NCI-H446 (cell line): ENCODE results near the gene CCDC57.

ENCODE experiments used
- DNase-seq, 2 experiments: peaks; one replicate each; lab custom pipeline; 2025; lab: John Stamatoyannopoulos, UW

CCDC57 gene

DNA sequence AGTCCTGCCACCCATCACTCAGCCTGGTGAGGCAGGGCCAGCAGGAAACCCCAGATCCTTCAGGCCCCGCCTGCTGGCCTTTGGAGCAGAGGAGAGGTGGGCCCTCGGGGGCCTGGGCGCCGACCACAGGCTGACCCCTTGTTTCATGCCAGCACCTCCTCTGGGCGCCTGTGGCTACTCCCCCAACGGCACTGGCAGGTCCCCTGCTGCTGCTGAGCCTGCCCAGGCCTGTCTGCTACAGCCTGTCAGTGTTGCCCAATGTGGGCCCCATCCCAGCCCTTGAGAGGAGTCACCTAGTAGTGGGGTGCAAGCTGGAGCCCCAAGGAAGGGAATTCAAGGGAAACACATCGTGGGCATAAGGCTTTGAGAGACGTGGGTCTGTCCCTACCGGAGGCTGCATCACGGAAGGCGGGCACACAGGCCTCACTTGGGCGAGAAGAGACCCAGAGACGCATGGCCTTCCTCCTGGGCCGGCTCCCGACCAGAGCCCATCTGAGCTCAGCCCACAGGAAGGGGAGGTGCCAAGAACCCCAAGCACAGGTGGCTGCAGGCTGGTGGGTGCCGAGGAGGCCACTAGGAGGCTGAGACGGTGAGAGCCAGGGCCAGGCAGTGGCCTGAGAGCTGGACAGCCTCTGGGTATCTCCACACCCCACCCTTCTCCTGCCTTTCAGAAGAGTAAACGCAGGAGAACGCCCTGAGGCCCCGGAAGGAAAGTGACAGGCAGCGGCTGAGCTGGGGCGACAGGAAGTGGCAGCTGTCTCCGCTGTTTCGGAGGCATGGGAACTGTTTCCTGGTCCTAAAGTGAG, 106.6 kb downstream of the CCDC57 start:
- DNase-seq = no peak

DNA sequence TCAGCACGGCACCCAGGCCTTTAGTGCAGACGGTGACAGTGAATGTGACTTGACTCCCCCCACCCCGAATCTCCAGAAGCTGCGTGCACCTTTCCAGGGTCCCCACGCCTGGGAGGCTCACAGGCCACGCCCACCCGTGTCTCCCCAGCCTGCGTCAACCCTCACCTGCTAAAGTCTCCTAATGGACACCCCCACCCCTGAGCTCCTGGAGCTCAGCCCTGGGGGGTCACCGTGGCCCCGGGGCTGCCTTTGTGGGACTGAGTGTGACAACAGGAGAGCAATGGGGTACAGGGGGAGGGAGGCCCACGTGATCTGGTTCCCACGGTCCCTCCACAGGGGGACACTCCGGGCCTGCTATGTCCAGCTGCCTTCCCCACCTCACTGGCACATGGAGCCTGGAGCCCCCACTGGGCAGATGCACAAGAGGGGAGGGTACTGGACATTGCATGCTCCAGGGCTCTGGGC, 107.2 kb downstream of the CCDC57 start:
- DNase-seq = no peak

DNA sequence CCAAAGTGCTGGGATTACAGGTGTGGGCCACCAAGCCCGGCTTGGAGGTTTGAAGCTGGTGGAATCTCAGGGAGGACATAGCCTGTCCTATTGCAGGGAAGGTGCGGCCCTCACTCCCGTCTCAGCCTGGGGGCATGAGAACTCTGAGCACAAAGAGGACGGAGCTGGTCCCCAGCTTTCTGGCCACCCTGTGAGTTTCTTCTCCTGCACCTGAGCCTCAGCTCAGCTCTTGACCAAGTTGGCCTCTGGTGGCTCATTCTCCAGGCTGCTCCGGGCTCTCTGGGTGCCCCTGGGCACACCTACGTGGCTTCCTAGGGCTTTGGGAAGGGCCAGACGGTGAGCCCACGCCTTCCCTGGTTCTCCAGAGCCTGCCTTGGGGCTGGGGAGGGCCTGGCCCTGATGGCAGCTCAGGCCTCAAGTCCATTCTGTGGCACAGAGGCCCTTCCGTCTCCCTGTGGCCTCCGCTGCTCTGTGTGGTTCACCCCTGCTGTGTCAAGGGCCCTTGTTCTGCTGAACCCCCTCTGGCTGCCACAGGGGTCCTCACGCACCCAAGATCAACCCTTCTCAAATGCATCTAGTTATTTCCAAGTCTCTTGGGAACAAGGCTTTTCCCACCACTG, 107.7 kb downstream of the CCDC57 start:
- DNase-seq = no peak

DNA sequence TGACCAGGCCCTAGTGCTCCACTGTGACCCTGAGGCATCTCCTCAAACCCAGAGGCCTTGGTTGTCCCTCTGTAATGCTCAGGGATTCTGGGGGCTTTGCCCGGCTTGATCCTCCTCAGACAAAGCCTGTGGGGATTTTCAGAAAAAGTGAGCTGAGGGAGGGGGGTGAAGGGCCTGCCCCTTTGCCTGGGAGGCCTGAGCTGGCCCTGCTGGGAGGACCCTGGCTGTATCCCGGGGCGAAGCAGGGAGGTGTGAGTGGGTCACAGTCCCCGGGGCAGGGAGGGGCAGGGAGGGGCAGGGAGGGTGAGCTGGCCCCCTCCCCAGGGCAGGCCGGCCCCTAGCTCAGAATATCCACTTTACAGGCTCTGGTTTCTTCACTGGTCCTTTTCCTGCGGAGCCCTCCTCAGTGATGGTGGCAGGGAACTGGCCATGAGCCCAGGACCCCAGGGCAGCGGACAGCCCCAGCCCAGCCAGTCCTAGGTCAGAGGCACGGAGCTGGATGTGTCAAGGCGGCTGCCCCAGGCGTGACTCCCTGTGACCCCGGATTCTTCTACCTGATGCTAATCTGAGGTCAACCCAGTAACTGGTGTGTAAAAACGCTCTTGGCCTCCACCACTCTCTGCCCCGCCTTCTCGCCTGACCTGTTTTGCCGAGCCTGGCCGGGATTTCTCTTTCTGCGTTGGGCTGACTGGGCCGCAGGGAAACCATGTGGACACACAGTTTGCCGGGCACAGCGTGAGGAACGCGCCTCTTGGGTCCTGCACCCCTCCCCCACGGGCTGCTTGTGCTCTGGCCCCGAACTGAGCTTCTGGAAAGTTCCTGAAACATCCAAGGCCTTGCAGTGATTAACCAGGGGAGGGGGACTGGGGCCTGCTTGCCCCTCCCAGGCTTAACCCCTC, 108.8 kb downstream of the CCDC57 start:
- DNase-seq = no peak

DNA sequence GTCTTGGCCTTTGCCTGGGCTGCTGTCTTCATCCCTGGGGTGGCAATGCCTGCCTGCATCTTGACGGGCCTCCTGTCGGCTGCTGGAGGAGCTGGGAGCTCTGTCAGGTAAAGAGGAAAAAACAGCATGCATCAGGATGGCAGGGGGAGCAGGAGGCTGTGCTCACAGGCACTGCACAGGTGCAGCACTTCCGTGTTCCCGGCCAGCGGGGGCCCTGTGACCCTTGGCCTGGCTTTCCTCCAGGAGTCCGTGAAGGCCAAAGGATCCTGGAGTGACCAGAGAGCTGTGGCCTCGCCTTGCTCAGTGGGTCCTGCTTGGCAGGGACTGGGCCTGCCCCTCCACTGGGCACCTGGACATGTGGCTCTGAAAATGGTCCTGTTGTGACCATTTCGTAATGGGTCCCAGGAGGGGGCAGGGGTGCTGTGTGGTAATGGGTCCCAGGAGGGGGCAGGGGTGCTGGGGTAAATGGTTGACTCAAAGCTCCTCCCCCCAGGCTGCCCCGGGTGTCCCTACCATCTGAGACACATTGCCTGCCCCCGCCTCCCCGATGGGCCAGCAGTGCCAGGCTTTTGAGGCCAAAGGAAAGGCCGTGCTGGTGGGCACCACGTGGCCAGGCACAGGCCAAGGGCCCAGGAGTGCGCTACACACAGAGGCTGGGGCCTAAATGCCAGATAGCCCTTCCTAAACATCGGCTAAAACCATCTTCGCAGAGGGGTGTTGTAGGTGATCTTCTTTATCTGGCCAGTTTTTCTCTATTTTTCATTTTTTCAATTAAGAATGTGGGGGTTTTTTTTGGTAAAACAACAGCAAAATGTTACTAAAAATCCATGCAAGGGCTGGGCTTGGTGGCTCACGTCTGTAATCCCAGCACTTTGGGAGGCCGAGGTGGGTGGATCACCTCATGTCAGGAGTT, 110.6 kb downstream of the CCDC57 start:
- DNase-seq = no peak

DNA sequence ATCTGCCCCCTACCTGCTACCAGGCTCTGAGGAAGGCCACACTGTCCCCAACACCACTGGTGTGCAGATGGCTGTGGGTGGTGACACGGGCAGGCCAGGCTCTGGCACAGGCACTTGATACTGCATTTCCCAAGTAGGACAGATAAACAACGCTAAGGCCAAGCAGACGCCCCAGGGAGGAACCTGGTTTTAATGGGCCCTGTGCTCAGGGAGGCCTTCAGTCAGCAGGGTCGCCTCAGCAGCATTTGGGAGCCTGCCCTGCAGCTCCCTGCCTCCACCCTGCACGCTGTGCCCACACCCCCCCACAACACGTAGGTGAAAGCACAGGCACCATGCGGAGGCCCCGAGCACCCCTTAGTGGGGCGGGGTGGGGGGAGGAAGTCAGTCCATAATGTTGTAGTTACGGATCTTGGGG, 111.3 kb downstream of the CCDC57 start:
- no peak for DNase-seq

DNA sequence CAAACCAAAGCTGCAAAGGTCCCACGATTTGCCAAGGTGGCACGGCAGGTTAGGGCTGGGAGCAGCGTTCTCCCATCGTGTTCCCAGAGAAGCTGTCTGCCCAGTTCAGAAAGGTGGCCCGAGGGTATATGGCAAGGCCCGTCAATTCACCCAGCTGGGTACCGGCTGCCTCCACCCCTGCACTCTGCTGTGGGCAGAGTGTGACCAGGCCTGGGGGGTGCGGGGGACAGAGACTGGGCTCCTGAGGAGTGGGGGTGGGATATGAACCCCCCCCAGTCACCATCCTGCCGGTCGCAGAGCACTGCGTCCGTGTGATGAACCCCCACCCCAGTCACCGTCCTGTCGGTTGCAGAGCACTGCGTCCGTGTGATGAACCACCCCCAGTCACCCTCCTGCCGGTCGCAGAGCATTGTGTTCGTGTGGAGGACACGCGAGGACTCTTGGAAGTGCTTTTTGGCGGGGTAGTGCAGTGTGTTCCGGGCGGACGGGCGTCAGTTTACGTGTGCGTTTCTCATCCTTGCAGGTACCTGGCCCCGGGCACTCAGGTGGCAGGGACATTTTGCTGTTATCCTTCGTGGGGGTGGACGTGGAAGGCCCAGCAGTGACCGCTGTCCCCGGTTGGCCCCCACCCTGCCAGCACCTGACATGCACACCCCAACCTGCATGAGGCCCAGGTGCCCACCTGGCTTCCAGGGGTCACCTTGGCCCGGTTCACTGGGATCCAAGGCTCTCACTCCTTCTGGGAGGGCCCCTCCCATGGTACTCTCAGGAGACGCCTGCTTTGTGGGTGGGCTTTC, 111.9 kb downstream of the CCDC57 start:
- no peak for DNase-seq

DNA sequence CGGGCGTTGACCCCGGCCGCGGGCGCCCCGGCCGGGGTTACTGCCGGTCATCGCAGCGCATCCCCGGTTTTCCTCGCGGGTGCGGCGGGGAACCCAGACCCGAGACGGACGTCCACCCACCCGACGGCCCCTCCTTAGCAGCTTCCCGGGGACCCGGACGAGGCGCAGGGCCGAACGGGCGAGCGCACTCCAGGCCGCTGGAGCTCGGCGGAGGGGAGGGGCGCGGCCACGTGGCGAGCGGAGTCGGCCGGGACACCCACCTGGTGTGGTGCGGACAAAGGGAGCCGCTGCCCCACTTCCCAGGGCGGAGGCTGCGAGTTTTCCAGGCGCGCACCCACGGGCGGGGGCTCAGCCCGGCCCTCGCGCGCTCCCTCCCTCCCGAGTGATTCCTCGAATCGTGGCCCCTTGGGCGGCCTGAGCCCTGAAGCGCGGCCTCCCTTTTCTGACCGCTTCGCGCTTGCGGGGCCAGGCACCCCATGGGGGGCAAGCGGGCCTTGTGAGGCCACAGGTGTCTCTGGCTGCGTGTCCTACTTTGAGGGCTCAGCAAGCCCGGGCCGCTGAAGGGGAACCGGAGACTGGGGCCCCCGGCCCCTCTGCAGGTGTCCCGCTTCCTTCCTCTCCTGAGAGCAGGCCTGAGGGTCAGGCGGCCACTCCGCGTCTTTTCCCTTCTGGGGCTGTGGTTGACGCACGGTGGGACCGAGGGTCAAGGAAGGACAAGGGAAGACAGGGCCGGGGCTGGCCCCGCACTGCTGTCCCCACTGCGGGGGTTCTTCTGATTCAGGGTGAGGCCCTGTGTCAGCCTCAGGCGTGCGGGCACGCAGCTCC, 113.5 kb downstream of the CCDC57 start:
- peak in 1 of 2 experiments; percentile 65 for DNase-seq

DNA sequence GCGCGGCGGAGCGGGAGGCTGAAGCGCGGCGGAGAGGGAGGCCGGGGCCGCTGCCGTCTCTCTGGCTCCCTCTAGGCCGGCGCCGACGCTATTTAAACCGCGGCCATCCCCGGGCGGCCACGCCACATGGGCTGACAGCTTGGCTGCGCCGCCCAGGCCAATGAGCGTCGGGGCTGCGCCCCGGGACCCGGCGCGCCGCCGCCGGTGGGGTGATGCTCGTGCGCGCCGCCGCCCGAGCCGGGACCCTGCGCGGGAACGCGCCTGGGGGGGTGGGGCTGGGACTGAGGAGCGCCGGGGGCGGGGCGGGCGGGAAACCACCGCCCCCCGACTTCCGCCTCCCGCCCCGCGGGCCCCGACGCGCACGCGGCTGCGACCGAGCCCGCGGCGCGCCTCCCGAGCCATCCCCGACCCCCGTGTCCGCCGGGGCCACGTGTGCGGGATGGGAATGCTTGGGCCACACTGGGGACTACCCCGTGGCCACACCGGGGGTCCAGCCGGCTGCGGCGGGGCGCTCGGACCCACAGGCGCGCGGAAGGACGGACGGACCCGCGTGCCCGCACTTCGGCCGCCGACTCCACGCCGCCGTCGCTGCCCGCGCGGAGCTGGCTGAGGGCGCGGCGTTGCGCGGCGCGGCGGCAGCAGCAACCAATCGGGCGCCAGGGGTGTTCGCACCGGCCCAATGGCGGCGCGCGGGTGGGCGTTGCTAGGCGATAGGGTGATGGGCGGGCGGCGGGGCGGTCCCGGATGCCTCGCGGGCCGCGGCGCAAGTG, 114.3 kb downstream of the CCDC57 start, which contains the start of gene FASN:
Gene FASN, minus strand, starts transcription at position 68 of the 770 bp plus-strand sequence. CDS start 1,791 bp downstream, outside the sequence.
- peak; percentile 95 to 99 for DNase-seq

DNA sequence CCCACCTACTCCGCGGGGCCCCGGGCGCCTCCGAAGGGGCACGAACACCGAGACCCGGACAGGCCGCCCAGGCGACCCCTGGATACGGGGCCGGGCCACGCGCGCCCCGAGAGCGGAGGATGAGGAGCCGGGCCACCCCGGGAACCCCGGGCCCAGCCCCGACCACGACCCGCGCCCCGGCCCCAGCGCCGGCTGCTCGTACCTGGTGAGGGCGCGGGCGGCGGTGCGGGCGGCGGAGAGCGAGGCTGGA, 114.8 kb downstream of the CCDC57 start:
- no peak for DNase-seq

DNA sequence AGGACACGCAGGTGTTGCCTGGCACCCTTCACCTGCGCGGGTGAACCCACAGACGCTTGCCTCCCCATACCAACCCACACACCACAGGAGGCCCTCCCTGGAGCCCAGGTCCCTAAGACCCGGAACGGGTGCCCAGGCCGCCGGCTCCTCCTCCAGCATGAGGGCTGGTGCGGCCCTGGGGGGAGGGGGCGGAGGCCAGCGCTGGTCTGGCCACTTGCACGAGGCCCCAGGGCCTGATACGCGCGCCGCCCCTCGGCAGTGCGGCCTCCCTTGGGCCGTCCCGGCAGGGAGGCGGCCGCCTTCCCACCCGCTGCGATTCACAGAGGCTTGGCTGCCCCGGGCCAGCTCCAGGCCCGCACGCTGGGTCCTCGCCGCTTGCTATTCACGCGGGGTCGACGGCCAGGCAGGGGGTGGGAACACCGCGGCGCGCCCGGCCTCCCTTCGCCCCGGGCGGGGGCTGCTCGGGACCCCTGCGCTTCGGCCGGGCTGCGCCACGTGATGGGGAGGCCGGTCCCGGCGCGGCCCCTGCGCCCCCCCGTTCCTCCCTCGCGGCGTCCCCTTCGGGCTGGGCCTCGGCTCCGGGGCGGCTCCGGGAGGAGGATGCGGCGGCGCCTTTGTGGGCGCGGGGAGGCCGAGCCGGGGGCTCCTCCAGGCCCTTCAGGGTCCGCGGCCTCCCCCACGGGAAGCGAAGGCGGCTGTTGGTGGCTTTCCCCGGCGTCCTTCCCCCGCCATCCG, 115.3 kb downstream of the CCDC57 start:
- DNase-seq = peak in 1 of 2 experiments; percentile 29

DNA sequence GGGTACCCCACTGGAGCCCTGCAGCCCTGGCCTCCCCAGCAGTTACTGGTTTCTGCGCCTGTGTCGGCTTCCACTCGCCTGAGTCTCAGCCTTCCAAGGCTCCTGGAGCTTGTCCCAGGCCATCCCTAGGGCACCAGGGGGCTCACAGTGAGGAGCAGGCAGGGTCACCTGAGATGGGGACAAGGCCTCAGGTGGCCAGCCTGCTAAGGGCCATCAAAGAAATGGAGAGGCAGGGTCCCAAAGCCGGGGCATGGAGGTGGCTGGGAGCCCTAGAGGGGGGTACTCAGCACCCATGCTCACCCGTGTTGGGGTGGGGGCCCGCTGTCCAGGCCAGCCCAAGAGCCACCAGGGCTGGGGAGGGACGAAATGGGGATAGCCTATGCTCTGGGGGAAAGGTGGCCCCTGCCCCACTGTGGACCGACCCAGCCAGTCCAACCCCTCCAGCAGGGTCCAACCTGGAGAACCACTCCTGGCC, 115.9 kb downstream of the CCDC57 start:
- no peak for DNase-seq

DNA sequence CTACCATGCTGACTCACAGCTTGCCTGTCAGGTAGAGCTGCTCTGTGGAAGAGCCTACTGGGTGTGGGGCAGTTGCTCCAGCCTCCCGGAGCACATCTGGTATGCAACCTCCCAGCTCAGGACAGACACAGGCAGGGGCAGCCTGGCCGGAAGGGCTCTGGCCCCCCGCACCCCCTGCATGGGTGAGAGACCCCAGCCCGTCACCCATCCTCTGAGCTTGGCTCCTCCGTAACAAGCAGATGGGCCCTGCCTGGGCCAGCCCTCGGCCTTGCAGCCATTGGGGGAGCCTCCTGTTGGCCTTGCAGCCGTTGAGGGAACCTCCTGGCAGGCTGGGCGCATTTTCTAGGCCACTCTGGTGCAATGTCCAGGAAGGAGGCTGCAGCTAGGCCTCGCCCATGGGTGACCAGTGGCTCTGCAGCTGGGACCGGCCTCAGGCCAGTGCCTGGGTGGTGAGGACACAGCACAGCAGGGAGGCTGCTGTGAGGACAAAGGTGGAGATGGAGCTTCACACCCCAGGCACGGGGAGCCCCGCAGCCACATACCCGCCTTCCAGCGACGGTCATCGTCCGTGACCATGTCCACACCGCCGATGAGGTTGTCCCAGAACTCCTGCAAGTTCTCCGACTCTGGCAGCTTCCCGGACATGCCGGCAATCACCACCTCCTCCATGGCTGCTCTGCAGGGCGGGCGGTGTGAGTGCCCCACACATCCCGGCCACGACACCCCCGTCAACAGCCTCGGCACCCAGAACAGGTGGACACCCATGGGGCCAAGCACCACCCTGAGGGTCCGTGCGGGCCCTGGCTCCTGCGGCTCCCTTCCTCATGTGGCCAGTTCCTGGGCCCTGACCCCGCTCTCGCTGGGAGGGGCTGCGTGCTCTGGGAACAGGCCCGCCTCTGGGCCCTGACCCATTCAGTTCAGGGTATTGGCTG, 116.6 kb downstream of the CCDC57 start:
- no peak for DNase-seq

DNA sequence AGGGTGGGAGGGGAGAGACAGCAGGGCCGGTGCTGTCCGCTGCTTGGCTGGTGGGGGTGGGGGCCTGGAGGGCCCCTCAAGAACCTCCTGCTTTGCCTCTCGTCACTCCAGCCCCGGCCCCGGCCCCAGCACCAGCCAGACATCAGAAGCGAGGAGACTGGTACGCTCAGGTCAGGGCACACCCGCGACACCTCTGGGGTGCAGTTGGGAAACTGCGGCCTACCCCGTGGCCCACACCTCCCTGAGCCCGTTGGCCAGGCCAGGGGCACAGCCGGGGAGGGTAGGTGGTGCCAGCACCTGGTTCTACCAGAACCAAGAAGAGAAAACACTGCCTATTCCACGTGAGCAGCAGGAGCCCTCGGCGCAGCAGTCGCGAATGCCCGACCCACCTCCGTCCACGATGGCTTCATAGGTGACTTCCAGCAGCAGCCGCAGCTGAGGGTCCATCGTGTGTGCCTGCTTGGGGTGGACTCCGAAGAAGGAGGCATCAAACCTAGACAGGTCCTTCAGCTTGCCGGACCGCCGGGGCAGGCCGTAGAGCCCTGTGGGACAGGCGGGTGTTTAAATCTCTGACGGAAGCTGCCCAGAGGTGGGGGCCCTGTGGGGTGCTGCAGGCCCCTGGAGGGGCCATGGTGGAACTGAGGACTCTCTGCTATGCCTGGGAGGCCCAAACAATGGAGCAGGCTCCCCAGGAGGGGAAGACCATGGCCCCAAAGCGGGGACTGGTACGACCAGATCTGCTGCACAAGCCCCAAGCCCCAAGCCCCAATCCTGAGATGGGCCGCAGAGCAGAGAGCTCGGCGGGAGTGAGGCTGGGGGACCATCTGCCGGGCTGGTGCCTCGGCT, 117.5 kb downstream of the CCDC57 start:
- DNase-seq = peak in 1 of 2 experiments; percentile 37

DNA sequence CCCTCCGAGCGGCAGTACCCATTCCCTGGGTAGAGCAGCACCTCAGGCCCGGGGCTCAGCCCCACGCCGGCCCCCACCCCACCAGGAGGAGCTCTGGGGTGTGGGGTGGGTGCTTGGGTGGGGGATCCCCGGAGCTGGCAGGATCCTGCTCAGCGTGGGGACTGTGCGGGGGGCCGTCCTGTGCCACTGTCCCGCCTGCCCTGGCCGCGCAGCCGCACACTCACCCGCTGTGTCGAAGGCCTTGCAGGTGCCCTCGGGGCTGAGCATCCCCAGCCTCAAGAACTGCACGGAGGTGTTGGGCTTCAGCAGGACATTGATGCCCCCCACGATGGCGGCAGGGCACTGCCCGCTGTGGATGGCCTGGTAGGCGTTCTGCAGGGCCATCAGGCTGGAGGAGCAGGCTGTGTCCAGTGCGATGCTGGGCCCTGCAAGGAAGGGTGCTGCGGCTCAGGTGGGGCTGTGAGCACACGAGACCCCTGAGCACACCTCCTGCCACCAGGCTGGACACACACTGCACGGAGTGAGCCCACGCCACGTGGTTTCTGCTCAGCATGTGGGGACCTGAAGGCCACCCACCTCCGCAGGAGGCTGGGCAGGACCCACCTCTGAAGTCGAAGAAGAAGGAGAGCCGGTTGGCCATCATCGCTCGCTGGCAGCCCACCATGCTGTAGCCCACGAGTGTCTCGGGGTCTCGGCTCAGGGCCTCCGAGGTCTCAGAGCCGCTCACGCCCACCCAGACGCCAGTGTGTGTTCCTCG, 119.5 kb downstream of the CCDC57 start:
- DNase-seq = no peak
